GM06990 (cell line): ENCODE results near the gene ACTL7B.

Experiments used
- DNase-seq: peaks from one replicate; pipeline ENCODE4 v3.0.0-alpha.2; 2011; ENCODE audit not compliant: insufficient read length; ENCODE audit errors: extremely low read depth
- H3K27me3 ChIP-seq: replicated peaks from 2 replicates; pipeline ENCODE4 v1.6.0; 2011; ENCODE audit warnings: low read length; ENCODE audit not compliant: control insufficient read depth, insufficient read depth
- H3K36me3 ChIP-seq: 2 replicates; pipeline ENCODE4 v1.5.1; 2011; ENCODE audit warnings: low read length; ENCODE audit not compliant: control insufficient read depth, insufficient read depth
- H3K4me3 ChIP-seq: replicated peaks from 2 replicates; pipeline ENCODE4 v1.5.1; 2011; ENCODE audit warnings: low read depth, mild to moderate bottlenecking, control low read depth, low read length
- TF ChIP-seq, protein P1 (sequence below): IDR thresholded peaks from 2 replicates; pipeline ENCODE4 v1.5.1; 2011; ENCODE audit warnings: low read length, control low read depth, mild to moderate bottlenecking, inconsistent platforms; ENCODE audit not compliant: insufficient read depth, poor library complexity, severe bottlenecking

Gene ACTL7B

GRCh38 chr9:108876425-108876824 lies 20.6 kb upstream of the ACTL7B start:
- Histone ChIP-seq H3K36me3 (peaks cover 10% of the 10 kb centered on the region), H3K27me3 (no peaks in the 10 kb centered on the region), H3K4me3 (no peak overlapping the region)
- no peak for DNase-seq
- TF ChIP-seq, protein P1, sequence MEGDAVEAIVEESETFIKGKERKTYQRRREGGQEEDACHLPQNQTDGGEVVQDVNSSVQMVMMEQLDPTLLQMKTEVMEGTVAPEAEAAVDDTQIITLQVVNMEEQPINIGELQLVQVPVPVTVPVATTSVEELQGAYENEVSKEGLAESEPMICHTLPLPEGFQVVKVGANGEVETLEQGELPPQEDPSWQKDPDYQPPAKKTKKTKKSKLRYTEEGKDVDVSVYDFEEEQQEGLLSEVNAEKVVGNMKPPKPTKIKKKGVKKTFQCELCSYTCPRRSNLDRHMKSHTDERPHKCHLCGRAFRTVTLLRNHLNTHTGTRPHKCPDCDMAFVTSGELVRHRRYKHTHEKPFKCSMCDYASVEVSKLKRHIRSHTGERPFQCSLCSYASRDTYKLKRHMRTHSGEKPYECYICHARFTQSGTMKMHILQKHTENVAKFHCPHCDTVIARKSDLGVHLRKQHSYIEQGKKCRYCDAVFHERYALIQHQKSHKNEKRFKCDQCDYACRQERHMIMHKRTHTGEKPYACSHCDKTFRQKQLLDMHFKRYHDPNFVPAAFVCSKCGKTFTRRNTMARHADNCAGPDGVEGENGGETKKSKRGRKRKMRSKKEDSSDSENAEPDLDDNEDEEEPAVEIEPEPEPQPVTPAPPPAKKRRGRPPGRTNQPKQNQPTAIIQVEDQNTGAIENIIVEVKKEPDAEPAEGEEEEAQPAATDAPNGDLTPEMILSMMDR = no peak

DNA sequence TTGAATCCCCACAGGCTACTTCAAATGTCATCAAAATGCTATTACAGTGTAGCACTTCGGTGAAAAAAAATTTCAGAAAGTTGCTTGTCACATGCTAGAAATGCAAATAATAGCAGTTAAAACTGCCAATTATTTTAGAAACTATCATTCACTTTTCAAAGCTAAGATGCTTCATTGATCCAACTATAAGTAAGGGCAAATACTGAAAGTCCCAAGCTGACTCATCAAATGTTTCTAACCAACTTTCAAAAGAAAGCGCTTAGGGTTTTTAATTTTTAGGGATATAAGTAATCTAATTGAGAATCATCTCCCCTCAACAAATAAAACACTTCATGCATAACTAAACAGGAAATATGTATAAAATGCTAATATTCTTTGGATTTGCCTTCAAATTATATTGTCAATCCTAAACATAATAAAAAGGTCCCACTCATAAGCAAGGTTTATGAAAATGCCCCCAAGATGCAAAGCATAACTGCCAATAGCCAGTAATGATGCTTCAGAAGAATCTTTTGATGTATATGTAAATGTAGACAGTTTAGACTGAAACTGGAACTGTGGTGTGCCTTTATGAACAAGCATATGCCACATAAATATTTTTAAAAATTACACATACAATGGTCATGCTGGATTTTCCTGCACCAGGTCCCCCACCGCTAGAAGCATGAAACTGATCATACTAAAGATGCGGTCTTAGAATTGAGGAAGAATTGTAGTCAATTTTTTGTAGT lies 18.4 kb upstream of the ACTL7B start:
- H3K4me3 ChIP-seq = no peak overlapping the region
- H3K27me3 ChIP-seq = no peaks in the 10 kb centered on the region
- TF ChIP-seq, protein P1 = no peak
- no peak for DNase-seq
- H3K36me3 ChIP-seq = peaks cover 6% of the 10 kb centered on the region

GRCh38 chr9:108869092-108869725 lies 13.4 kb upstream of the ACTL7B start:
- no peak for DNase-seq
- no peaks in the 10 kb centered on the region; the same call in none of the 2 replicates for H3K36me3 ChIP-seq
- no peaks in the 10 kb centered on the region for H3K27me3 ChIP-seq
- H3K4me3 ChIP-seq = no peak overlapping the region
- TF ChIP-seq, protein P1 = no peak

DNA sequence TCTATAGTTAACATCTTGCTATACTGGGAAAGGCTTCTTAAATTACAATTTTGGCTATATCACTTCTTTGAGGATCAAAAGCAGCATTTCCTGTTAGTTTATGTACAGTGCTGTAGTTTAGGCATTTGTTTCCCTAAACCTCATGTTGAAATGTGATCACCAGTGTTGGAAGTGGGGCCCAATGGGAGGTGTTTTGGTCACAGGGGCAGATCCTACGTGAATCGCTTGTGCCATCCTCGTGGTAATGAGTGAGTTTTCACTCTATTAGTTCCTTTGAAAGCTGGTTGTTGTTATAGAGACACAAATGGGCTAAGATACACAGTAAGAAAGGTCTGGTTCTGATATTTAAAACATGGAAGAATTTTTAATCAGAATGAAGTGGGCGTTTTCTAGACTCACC lies 12.0 kb upstream of the ACTL7B start:
- DNase-seq = no peak
- Histone ChIP-seq H3K4me3 (no peak overlapping the region), H3K36me3 (no peaks in the 10 kb centered on the region; the same call in 1 of the 2 replicates), H3K27me3 (no peaks in the 10 kb centered on the region)
- TF ChIP-seq, protein P1 = no peak

- Histone ChIP-seq H3K27me3 (no peaks in the 10 kb centered on the region), H3K4me3 (no peak overlapping the region), H3K36me3 (no peaks in the 10 kb centered on the region; the same call in 1 of the 2 replicates)
- TF ChIP-seq, protein P1 = no peak
- DNase-seq = no peak
Observed at GRCh38 chr9:108867116-108867515, 11.3 kb upstream of the ACTL7B start.
